HCT116 (cell line): ENCODE results near the gene KCNN3.

Experiments
- EZH2 ChIP-seq: fragments of 200-600 bp; sonication (generic); IDR thresholded peaks from 2 replicates; pipeline ENCODE4 v1.6.1; 2017; ENCODE audit warnings: antibody characterized with exemption, mixed run types
- EZH2phosphoT487 ChIP-seq: fragments of 200-600 bp; IDR thresholded peaks from 2 replicates; pipeline ENCODE4 v1.6.1; 2018; ENCODE audit warnings: antibody characterized with exemption, borderline replicate concordance
- FOSL1 ChIP-seq: IDR thresholded peaks from 2 replicates; pipeline ENCODE4 v1.6.1; 2012; ENCODE audit warnings: low read depth
- POLR2AphosphoS5 ChIP-seq: IDR thresholded peaks from 2 replicates; pipeline ENCODE4 v1.6.1; 2011; ENCODE audit warnings: mild to moderate bottlenecking, low read depth, low read length, moderate library complexity
- SP1 ChIP-seq: IDR thresholded peaks from 2 replicates; pipeline ENCODE4 v1.6.1; 2012; ENCODE audit warnings: low read depth
- ZNF274 ChIP-seq: fragments of 200-500 bp; sonication (Bioruptor generic); IDR thresholded peaks from 2 replicates; pipeline ENCODE4 v1.6.1; 2014; ENCODE audit warnings: mild to moderate bottlenecking, low read depth, low read length, inconsistent platforms
- TF ChIP-seq, protein P1 (sequence below), 3 experiments: fragments of 200-600 bp in 1 of 3; sonication (generic) in 1 of 3; IDR thresholded peaks in 2 of 3; conservative IDR thresholded peaks in 1 of 3; 2 replicates each; pipeline ENCODE4 v1.5.1; 2012 to 2017; ENCODE audit warnings: low read depth in 2 of 3, low read length in 2 of 3, antibody characterized with exemption in 1 of 3, borderline replicate concordance in 1 of 3, control low read depth in 1 of 3, mild to moderate bottlenecking in 1 of 3, mixed read lengths in 1 of 3, mixed run types in 1 of 3, moderate library complexity in 1 of 3; ENCODE audit not compliant: insufficient read depth in 1 of 3
- TF ChIP-seq, protein P2 (sequence below): IDR thresholded peaks from 2 replicates; pipeline ENCODE4 v1.6.1; 2012
- TF ChIP-seq, protein P3 (sequence below): IDR thresholded peaks from 2 replicates; pipeline ENCODE4 v1.6.1; 2012; ENCODE audit warnings: low read depth

DNA sequence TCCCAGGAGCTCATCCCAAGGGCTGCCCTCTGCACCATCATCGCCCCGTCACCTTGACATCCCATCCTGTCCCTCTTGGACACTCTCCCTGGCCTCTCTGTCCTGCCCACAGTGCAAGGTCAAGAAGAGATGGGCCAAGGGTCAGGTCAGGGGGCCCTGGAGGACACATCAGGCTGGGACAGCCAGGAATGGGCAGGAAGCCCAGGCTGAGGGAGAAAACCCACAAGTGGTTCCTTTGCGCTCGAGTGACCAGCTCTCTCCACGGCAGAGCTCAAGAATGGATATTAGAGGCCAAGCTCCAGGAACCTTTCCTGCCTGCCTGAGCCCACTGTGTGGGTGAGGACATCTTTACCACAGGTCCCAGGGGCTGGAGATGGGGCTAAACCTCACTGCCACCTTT lies 41.0 kb downstream of the KCNN3 start:
- TF ChIP-seq, protein P1, sequence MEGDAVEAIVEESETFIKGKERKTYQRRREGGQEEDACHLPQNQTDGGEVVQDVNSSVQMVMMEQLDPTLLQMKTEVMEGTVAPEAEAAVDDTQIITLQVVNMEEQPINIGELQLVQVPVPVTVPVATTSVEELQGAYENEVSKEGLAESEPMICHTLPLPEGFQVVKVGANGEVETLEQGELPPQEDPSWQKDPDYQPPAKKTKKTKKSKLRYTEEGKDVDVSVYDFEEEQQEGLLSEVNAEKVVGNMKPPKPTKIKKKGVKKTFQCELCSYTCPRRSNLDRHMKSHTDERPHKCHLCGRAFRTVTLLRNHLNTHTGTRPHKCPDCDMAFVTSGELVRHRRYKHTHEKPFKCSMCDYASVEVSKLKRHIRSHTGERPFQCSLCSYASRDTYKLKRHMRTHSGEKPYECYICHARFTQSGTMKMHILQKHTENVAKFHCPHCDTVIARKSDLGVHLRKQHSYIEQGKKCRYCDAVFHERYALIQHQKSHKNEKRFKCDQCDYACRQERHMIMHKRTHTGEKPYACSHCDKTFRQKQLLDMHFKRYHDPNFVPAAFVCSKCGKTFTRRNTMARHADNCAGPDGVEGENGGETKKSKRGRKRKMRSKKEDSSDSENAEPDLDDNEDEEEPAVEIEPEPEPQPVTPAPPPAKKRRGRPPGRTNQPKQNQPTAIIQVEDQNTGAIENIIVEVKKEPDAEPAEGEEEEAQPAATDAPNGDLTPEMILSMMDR (IDR thresholded peaks at IDR 0.05 in 2 of 3, conservative IDR thresholded peaks at IDR 0.05 in 1 of 3; ENCODE audit: borderline replicate concordance in 1 of 3, insufficient read depth in 1 of 3, low read depth in 2 of 3, low read length in 2 of 3) = no peak
- TF ChIP-seq, protein P2, sequence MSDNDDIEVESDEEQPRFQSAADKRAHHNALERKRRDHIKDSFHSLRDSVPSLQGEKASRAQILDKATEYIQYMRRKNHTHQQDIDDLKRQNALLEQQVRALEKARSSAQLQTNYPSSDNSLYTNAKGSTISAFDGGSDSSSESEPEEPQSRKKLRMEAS = no peak
- TF ChIP-seq EZH2phosphoT487 = no peak
- TF ChIP-seq, protein P3, sequence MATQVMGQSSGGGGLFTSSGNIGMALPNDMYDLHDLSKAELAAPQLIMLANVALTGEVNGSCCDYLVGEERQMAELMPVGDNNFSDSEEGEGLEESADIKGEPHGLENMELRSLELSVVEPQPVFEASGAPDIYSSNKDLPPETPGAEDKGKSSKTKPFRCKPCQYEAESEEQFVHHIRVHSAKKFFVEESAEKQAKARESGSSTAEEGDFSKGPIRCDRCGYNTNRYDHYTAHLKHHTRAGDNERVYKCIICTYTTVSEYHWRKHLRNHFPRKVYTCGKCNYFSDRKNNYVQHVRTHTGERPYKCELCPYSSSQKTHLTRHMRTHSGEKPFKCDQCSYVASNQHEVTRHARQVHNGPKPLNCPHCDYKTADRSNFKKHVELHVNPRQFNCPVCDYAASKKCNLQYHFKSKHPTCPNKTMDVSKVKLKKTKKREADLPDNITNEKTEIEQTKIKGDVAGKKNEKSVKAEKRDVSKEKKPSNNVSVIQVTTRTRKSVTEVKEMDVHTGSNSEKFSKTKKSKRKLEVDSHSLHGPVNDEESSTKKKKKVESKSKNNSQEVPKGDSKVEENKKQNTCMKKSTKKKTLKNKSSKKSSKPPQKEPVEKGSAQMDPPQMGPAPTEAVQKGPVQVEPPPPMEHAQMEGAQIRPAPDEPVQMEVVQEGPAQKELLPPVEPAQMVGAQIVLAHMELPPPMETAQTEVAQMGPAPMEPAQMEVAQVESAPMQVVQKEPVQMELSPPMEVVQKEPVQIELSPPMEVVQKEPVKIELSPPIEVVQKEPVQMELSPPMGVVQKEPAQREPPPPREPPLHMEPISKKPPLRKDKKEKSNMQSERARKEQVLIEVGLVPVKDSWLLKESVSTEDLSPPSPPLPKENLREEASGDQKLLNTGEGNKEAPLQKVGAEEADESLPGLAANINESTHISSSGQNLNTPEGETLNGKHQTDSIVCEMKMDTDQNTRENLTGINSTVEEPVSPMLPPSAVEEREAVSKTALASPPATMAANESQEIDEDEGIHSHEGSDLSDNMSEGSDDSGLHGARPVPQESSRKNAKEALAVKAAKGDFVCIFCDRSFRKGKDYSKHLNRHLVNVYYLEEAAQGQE = no peak
- TF ChIP-seq POLR2AphosphoS5 = no peak
- TF ChIP-seq FOSL1 = no peak
- no peak for TF ChIP-seq EZH2
- no peak for TF ChIP-seq SP1
- no peak for TF ChIP-seq ZNF274
